HepG2 (cell line): ENCODE measurements around the gene ASAP2. TPM values are rescaled to one million over a fixed set of nuclear protein-coding genes. Genes with fewer than 3 reads are reported as not detected.

Experiments
- ASH2L ChIP-seq: fragments of 300-600, 200-600 bp; sonication (generic); IDR thresholded peaks from 2 replicates; pipeline ENCODE4 v1.7.0; 2017; ENCODE audit warnings: low read depth, mild to moderate bottlenecking, moderate library complexity, mixed read lengths, low read length; ENCODE audit not compliant: insufficient read length
- ATF2 ChIP-seq: sonication (generic); formaldehyde crosslinking; IDR thresholded peaks from 2 replicates; pipeline ENCODE4 v1.4.0; 2020; ENCODE audit warnings: missing genetic modification reagents
- FOXK1 ChIP-seq: sonication (generic); formaldehyde crosslinking; IDR thresholded peaks from 2 replicates; pipeline ENCODE4 v1.4.0; 2020; ENCODE audit warnings: low read depth, missing genetic modification reagents, borderline replicate concordance
- FOXK2 ChIP-seq: fragments of 450-650 bp; IDR thresholded peaks from 2 replicates; pipeline ENCODE4 v1.6.1; 2016
- KDM3A ChIP-seq: IDR thresholded peaks from 2 replicates; pipeline ENCODE4 v1.6.1; 2018; ENCODE audit warnings: low read depth, missing compliant biosample characterization
- MYC ChIP-seq: sonication (generic); formaldehyde crosslinking; IDR thresholded peaks from 2 replicates; pipeline ENCODE4 v1.9.0; 2021; ENCODE audit warnings: missing genetic modification reagents, borderline replicate concordance
- POLR2G ChIP-seq: fragments of 200-400 bp; formaldehyde crosslinking; IDR thresholded peaks from 2 replicates; pipeline ENCODE4 v1.6.1; 2018; ENCODE audit warnings: mild to moderate bottlenecking, low read depth, low read length, moderate library complexity
- PRDM10 ChIP-seq: sonication (generic); formaldehyde crosslinking; IDR thresholded peaks from 2 replicates; pipeline ENCODE4 v1.4.0; 2020; ENCODE audit warnings: low read depth, missing genetic modification reagents
- RAD21 ChIP-seq: fragments of 450-650 bp; formaldehyde crosslinking; IDR thresholded peaks from 2 replicates; pipeline ENCODE4 v1.5.0; 2020; ENCODE audit warnings: mild to moderate bottlenecking
- SATB2 ChIP-seq: sonication (generic); formaldehyde crosslinking; IDR thresholded peaks from 2 replicates; pipeline ENCODE4 v1.5.0; 2020; ENCODE audit warnings: missing genetic modification reagents
- SMAD3 ChIP-seq: sonication (generic); formaldehyde crosslinking; IDR thresholded peaks from 2 replicates; pipeline ENCODE4 v1.4.0; 2020; ENCODE audit warnings: missing genetic modification reagents
- SPEN ChIP-seq: sonication (generic); formaldehyde crosslinking; IDR thresholded peaks from 2 replicates; pipeline ENCODE4 v1.5.1; 2020; ENCODE audit warnings: low read depth, mild to moderate bottlenecking, missing genetic modification reagents
- TEAD3 ChIP-seq: optimal IDR thresholded peaks from 2 replicates; pipeline ENCODE3; 2016; ENCODE audit warnings: borderline replicate concordance
- ZBTB2 ChIP-seq: sonication (generic); formaldehyde crosslinking; IDR thresholded peaks from 2 replicates; pipeline ENCODE4 v1.8.0; 2022; ENCODE audit warnings: low read depth, missing genetic modification reagents
- ZGPAT ChIP-seq: IDR thresholded peaks from 2 replicates; pipeline ENCODE4 v1.6.1; 2016; ENCODE audit warnings: mild to moderate bottlenecking
- ZNF432 ChIP-seq: sonication (generic); formaldehyde crosslinking; IDR thresholded peaks from 2 replicates; pipeline ENCODE4 v1.5.0; 2020; ENCODE audit warnings: missing genetic modification reagents, mild to moderate bottlenecking, borderline replicate concordance
- ZNF460 ChIP-seq: sonication (generic); formaldehyde crosslinking; IDR thresholded peaks from 2 replicates; pipeline ENCODE4 v1.5.1; 2020; ENCODE audit warnings: missing genetic modification reagents, mild to moderate bottlenecking, borderline replicate concordance
- ZNF530 ChIP-seq: sonication (generic); formaldehyde crosslinking; IDR thresholded peaks from 2 replicates; pipeline ENCODE4 v1.5.0; 2020; ENCODE audit warnings: low read depth, mild to moderate bottlenecking, missing genetic modification reagents
- ZNF746 ChIP-seq: sonication (generic); formaldehyde crosslinking; IDR thresholded peaks from 2 replicates; pipeline ENCODE4 v1.8.0; 2022; ENCODE audit warnings: mild to moderate bottlenecking, missing genetic modification reagents
- ZNF883 ChIP-seq: sonication (generic); formaldehyde crosslinking; IDR thresholded peaks from 2 replicates; pipeline ENCODE4 v1.5.1; 2020; ENCODE audit warnings: mild to moderate bottlenecking, missing genetic modification reagents; ENCODE audit errors: not compliant biosample characterization
- polyA plus RNA-seq, 8 experiments: library from polyadenylated mRNA; depleted of rRNA in 3 of 8; stranded (reverse) in 7 of 8; unstranded in 1 of 8; fragments of >200 nt; fragmentation: Illumina TruSeq in 4 of 8; extraction: Trizol in 4 of 8; gene quantifications; 2 replicates each; pipeline versions ENCODE4 v1.2.1 to v1.2.3, GENCODE V29; 2011 to 2016; ENCODE audit warnings: low read depth in 4 of 8, missing spikeins in 1 of 8, mixed read lengths in 1 of 8; ENCODE audit not compliant: insufficient read depth in 1 of 8
- total RNA-seq, 5 experiments: library from RNA; depleted of rRNA; stranded (reverse); fragments of >200 nt; fragmentation: Illumina TruSeq; extraction: Trizol; gene quantifications; 2 replicates each; pipeline ENCODE4 v1.2.3, GENCODE V29; 2016; ENCODE audit warnings: low read depth in 1 of 5

Gene ASAP2
- total and polyA plus RNA-seq, 2 of the 13 experiments (the other 11 are each of a cell fraction or from before 2014, with no cell fraction given), result 7.3 to 22.3 TPM

- TF ChIP-seq POLR2G (no peak), FOXK1 (CRISPR knock-in tag) (no peak), ATF2 (CRISPR knock-in tag) (0 out of 2 replicates have a peak, but pooled peaks have one; percentile 8), SMAD3 (CRISPR knock-in tag) (no peak), SATB2 (no peak), FOXK2 (no peak), TEAD3 (CRISPR knock-in tag) (peak; percentile 8), ZGPAT (CRISPR knock-in tag) (peak; percentile 45; the same call in 1 of the 2 replicates), KDM3A (no peak), ZNF460 (CRISPR knock-in tag) (no peak), ZBTB2 (CRISPR knock-in tag) (peak; percentile 69; the same call in 1 of the 2 replicates), ZNF432 (no peak), ZNF746 (CRISPR knock-in tag) (no peak), SPEN (CRISPR knock-in tag) (peak; percentile 28; the same call in 1 of the 2 replicates), ASH2L (peak; percentile 80), MYC (CRISPR knock-in tag) (peak; percentile 5; the same call in 1 of the 2 replicates), ZNF883 (CRISPR knock-in tag) (no peak), ZNF530 (CRISPR knock-in tag) (no peak), PRDM10 (CRISPR knock-in tag) (no peak), RAD21 (CRISPR knock-in tag) (peak; percentile 26; the same call in 1 of the 2 replicates)
Observed at GRCh38 chr2:9206991-9207640, 504 bp downstream of the ASAP2 start (continued).
